Mesenchymal stem cell (in vitro differentiated cells and primary cell): Measurements from ENCODE around the gene GNPDA2.

Source experiments
- DNase-seq: peaks from one replicate; pipeline ENCODE4 v3.0.0-alpha.2; 2013
- H2AFZ ChIP-seq: one replicate; pipeline ENCODE4 v1.6.1; 2013; ENCODE audit warnings: low read depth, mild to moderate bottlenecking, control low read depth, inconsistent platforms, low read length, moderate library complexity
- H2AK5ac ChIP-seq: 2 replicates; pipeline ENCODE4 v1.6.1; 2013; ENCODE audit warnings: low read length, moderate library complexity, mild to moderate bottlenecking, inconsistent platforms; ENCODE audit not compliant: severe bottlenecking
- H2BK120ac ChIP-seq: one replicate; pipeline ENCODE4 v1.6.1; 2013; ENCODE audit warnings: low read depth, mild to moderate bottlenecking, inconsistent platforms, low read length, moderate library complexity
- H2BK12ac ChIP-seq, 2 experiments: one replicate each; pipeline ENCODE4 v1.6.1; 2013; ENCODE audit warnings: inconsistent platforms in 2 of 2, low read length in 2 of 2, mild to moderate bottlenecking in 2 of 2, moderate library complexity in 2 of 2, control low read depth in 1 of 2
- H2BK15ac ChIP-seq: one replicate; pipeline ENCODE4 v1.6.1; 2013; ENCODE audit warnings: mild to moderate bottlenecking, low read depth, inconsistent platforms; ENCODE audit not compliant: poor library complexity, severe bottlenecking
- H2BK5ac ChIP-seq: 2 replicates; pipeline ENCODE4 v1.6.1; 2013; ENCODE audit warnings: low read depth, mild to moderate bottlenecking, low read length, control low read depth, inconsistent platforms; ENCODE audit not compliant: poor library complexity, severe bottlenecking
- H3K14ac ChIP-seq, 2 experiments: one replicate each; pipeline ENCODE4 v1.6.1; 2013; ENCODE audit warnings: inconsistent platforms in 2 of 2, low read length in 2 of 2, control low read depth in 1 of 2, mild to moderate bottlenecking in 1 of 2, moderate library complexity in 1 of 2
- H3K18ac ChIP-seq, 2 experiments: one replicate each; pipeline ENCODE4 v1.6.1; 2013; ENCODE audit warnings: inconsistent platforms in 2 of 2, low read length in 2 of 2, control low read depth in 1 of 2, low read depth in 1 of 2, mild to moderate bottlenecking in 1 of 2
- H3K23ac ChIP-seq, 2 experiments: one replicate each; pipeline ENCODE4 v1.6.1; 2013; ENCODE audit warnings: inconsistent platforms in 2 of 2, low read length in 2 of 2, mild to moderate bottlenecking in 2 of 2, moderate library complexity in 2 of 2, control low read depth in 1 of 2
- H3K27ac ChIP-seq: 2 replicates; pipeline ENCODE4 v1.5.1; 2013; ENCODE audit warnings: mild to moderate bottlenecking, moderate library complexity, low read length, control low read depth, inconsistent platforms; ENCODE audit not compliant: poor library complexity, severe bottlenecking
- H3K27me3 ChIP-seq, 2 experiments: 2 replicates each; pipeline versions ENCODE4 v1.6.1 to v1.7.0; 2013; ENCODE audit warnings: low read length in 2 of 2, mild to moderate bottlenecking in 2 of 2, moderate library complexity in 2 of 2, control low read depth in 1 of 2, inconsistent platforms in 1 of 2; ENCODE audit not compliant: control insufficient read depth in 1 of 2, insufficient read depth in 1 of 2
- H3K36me3 ChIP-seq, 2 experiments: 2 replicates each; pipeline versions ENCODE4 v1.6.1 to v1.7.0; 2013; ENCODE audit warnings: low read length in 2 of 2, control low read depth in 1 of 2, inconsistent platforms in 1 of 2, low read depth in 1 of 2, mild to moderate bottlenecking in 1 of 2; ENCODE audit not compliant: insufficient read depth in 2 of 2, control insufficient read depth in 1 of 2
- H3K4ac ChIP-seq, 2 experiments: one replicate each; pipeline ENCODE4 v1.6.1; 2013; ENCODE audit warnings: inconsistent platforms in 2 of 2, low read length in 2 of 2, mild to moderate bottlenecking in 2 of 2, moderate library complexity in 2 of 2, control low read depth in 1 of 2, low read depth in 1 of 2
- H3K4me1 ChIP-seq: 2 replicates; pipeline ENCODE4 v1.6.1; 2013; ENCODE audit warnings: low read depth, low read length, control low read depth; ENCODE audit not compliant: control insufficient read depth, insufficient read depth
- H3K4me2 ChIP-seq: 2 replicates; pipeline ENCODE4 v1.6.1; 2013; ENCODE audit warnings: low read length, mild to moderate bottlenecking, inconsistent platforms; ENCODE audit not compliant: poor library complexity, severe bottlenecking
- H3K4me3 ChIP-seq, 2 experiments: 2 replicates each; pipeline versions ENCODE4 v1.5.1 to v1.7.0; 2013; ENCODE audit warnings: low read length in 2 of 2, mild to moderate bottlenecking in 2 of 2, control low read depth in 1 of 2, low read depth in 1 of 2; ENCODE audit not compliant: insufficient read depth in 1 of 2
- H3K79me1 ChIP-seq: replicated peaks from 2 replicates; pipeline ENCODE4 v1.6.1; 2013; ENCODE audit warnings: mild to moderate bottlenecking, control low read depth, low read length, inconsistent platforms; ENCODE audit not compliant: poor library complexity, severe bottlenecking
- H3K9ac ChIP-seq: 2 replicates; pipeline ENCODE4 v1.7.0; 2013; ENCODE audit warnings: mild to moderate bottlenecking, low read length, moderate library complexity
- H3K9me3 ChIP-seq: 2 replicates; pipeline ENCODE4 v1.7.0; 2013; ENCODE audit warnings: mild to moderate bottlenecking, low read length; ENCODE audit not compliant: control insufficient read depth
- H4K8ac ChIP-seq: one replicate; pipeline ENCODE4 v1.6.1; 2013; ENCODE audit warnings: inconsistent platforms, mild to moderate bottlenecking, low read length, moderate library complexity
- H4K91ac ChIP-seq: one replicate; pipeline ENCODE4 v1.6.1; 2013; ENCODE audit warnings: mild to moderate bottlenecking, low read length, inconsistent platforms
- WGBS: methylation state at CpG from one replicate; pipeline ENCODE4 v1.1.7; 2013; ENCODE audit warnings: mixed read lengths; 5-methylcytosine and 5-hydroxymethylcytosine counted together

Gene GNPDA2

GRCh38 chr4:44678094-44679041 is 48.0 kb downstream of the GNPDA2 start, which contains the start of gene GUF1:
TSS of gene GUF1 (plus strand) at chr4:44678420. CDS start at chr4:44678623, 203 bp downstream.
- H3K23ac ChIP-seq: peak within 1 kb of the TSS in 1 of 2 experiments; percentile 57
- H3K9me3 ChIP-seq: no peaks in the 10 kb centered on the region
- peak within 1 kb of the TSS; percentile 46 for H3K4me2 ChIP-seq
- no peaks in the 10 kb centered on the region for H3K4me1 ChIP-seq
- H2AFZ ChIP-seq: peak within 1 kb of the TSS; percentile 74
- no peaks in the 10 kb centered on the region for H3K27me3 ChIP-seq
- WGBS: under 1% methylated on average over 55 of the region's 57 CpGs
- peak within 1 kb of the TSS; percentile 81 for H4K91ac ChIP-seq
- peak within 1 kb of the TSS; percentile 96 for H3K9ac ChIP-seq
- H2BK15ac ChIP-seq: no peak within 1 kb of the TSS
- peak within 1 kb of the TSS; percentile 69 to 93 for H3K4me3 ChIP-seq
- peaks cover 2% of the 10 kb centered on the region for H3K79me1 ChIP-seq
- peak; percentile 92 for DNase-seq
- H2BK120ac ChIP-seq: peak within 1 kb of the TSS; percentile 29
- H2BK5ac ChIP-seq: peak within 1 kb of the TSS; percentile 21
- peak within 1 kb of the TSS; percentile 96 to 97 for H3K18ac ChIP-seq
- no peak within 1 kb of the TSS for H3K14ac ChIP-seq
- H4K8ac ChIP-seq: peak within 1 kb of the TSS; percentile 94
- peak within 1 kb of the TSS; percentile 83 to 86 for H3K4ac ChIP-seq
- H2AK5ac ChIP-seq: no peak within 1 kb of the TSS
- H2BK12ac ChIP-seq: no peak within 1 kb of the TSS
- H3K27ac ChIP-seq: peak within 1 kb of the TSS; percentile 76
- H3K36me3 ChIP-seq: peaks cover 0 to 24% of the 10 kb centered on the region in 2 experiments

- WGBS: 82% methylated on average over 5 of the region's 5 CpGs
Measured at GRCh38 chr4:44675366-44675765, 51.0 kb downstream of the GNPDA2 start.

GRCh38 chr4:44674471-44674870 is 51.9 kb downstream of the GNPDA2 start:
- Histone ChIP-seq H3K4ac (no peak overlapping the region), H2BK120ac (no peak overlapping the region), H3K36me3 (no peaks in the 10 kb centered on the region), H3K14ac (no peak overlapping the region), H3K27me3 (no peaks in the 10 kb centered on the region), H3K9me3 (no peaks in the 10 kb centered on the region), H3K27ac (no peak overlapping the region), H2BK5ac (no peak overlapping the region), H4K91ac (no peak overlapping the region), H3K4me3 (no peak overlapping the region), H2BK12ac (no peak overlapping the region), H2AK5ac (no peak overlapping the region), H2AFZ (no peak overlapping the region), H3K4me1 (no peaks in the 10 kb centered on the region), H3K4me2 (no peak overlapping the region), H2BK15ac (no peak overlapping the region), H3K9ac (no peak overlapping the region), H3K79me1 (no peaks in the 10 kb centered on the region), H4K8ac (no peak overlapping the region), H3K23ac (no peak overlapping the region), H3K18ac (no peak overlapping the region)
- no CpG with 5 or more reads among the region's 1 CpG for WGBS
- DNase-seq: no peak

More at GRCh38 chr4:44675366-44675765, 51.0 kb downstream of the GNPDA2 start:
- Histone ChIP-seq H3K9ac (no peak overlapping the region), H3K9me3 (no peaks in the 10 kb centered on the region), H2AK5ac (no peak overlapping the region), H2BK12ac (no peak overlapping the region), H3K23ac (no peak overlapping the region), H4K8ac (no peak overlapping the region), H3K79me1 (no peaks in the 10 kb centered on the region), H3K27ac (no peak overlapping the region), H2BK15ac (no peak overlapping the region), H4K91ac (no peak overlapping the region), H3K4ac (no peak overlapping the region), H3K4me2 (no peak overlapping the region), H2AFZ (no peak overlapping the region), H3K27me3 (no peaks in the 10 kb centered on the region), H3K4me1 (no peaks in the 10 kb centered on the region), H2BK5ac (no peak overlapping the region), H2BK120ac (no peak overlapping the region), H3K18ac (no peak overlapping the region), H3K14ac (no peak overlapping the region), H3K36me3 (no peaks in the 10 kb centered on the region), H3K4me3 (no peak overlapping the region)
- no peak for DNase-seq

- Histone ChIP-seq H2AK5ac (no peak overlapping the region), H4K8ac (no peak overlapping the region), H4K91ac (no peak overlapping the region), H3K9ac (no peak overlapping the region), H3K4me3 (no peak overlapping the region), H3K79me1 (no peaks in the 10 kb centered on the region), H2BK15ac (no peak overlapping the region), H3K27me3 (no peaks in the 10 kb centered on the region), H3K23ac (no peak overlapping the region), H3K36me3 (no peaks in the 10 kb centered on the region), H3K4me1 (no peaks in the 10 kb centered on the region), H2BK5ac (no peak overlapping the region), H3K14ac (no peak overlapping the region), H3K27ac (no peak overlapping the region), H3K4me2 (no peak overlapping the region), H2AFZ (no peak overlapping the region), H3K18ac (no peak overlapping the region), H3K9me3 (no peaks in the 10 kb centered on the region), H3K4ac (no peak overlapping the region), H2BK120ac (no peak overlapping the region), H2BK12ac (no peak overlapping the region)
- no peak for DNase-seq
- 91% methylated on average over 3 of the region's 3 CpGs for WGBS
Measured at GRCh38 chr4:44671636-44672035, 54.7 kb downstream of the GNPDA2 start.
